SK-N-MC (cell line): ENCODE data around the gene EFNA2.

Experiments
- EZH2 ChIP-seq: fragments of 200-600 bp; sonication (generic); IDR thresholded peaks from one replicate; pipeline ENCODE4 v1.6.1; 2017; ENCODE audit warnings: antibody characterized with exemption
- FOXP2 ChIP-seq: optimal IDR thresholded peaks from 2 replicates; pipeline ENCODE3; 2011; ENCODE audit warnings: mild to moderate bottlenecking, moderate library complexity; ENCODE audit not compliant: insufficient read depth; ENCODE audit errors: extremely low read length, control extremely low read depth
- POLR2AphosphoS5 ChIP-seq: IDR thresholded peaks from 2 replicates; pipeline ENCODE4 v1.6.1; 2012; ENCODE audit warnings: mild to moderate bottlenecking, low read depth, low read length, borderline replicate concordance

GRCh38 chr19:1252821-1253513 is 32.7 kb upstream of the EFNA2 start:
- TF ChIP-seq EZH2 (no peak), POLR2AphosphoS5 (no peak; the same call in none of the 2 replicates), FOXP2 (peak; percentile 65)
